Measurements from ENCODE around the gene HPS3. TPM values are rescaled to one million over a fixed set of nuclear protein-coding genes. Genes with fewer than 3 reads are reported as not detected.

HPS3 gene
- total RNA-seq, 1 experiment from 2014 or later = 14.1 TPM

Small RNA genes within 50 kb of the gene (small RNA-seq; reads per million reads assigned to genes)
- not detected for gene RF00019

Other genes starting within 250 kb of the HPS3 start
- 10.9 and 12.7 TPM in 2 replicates for gene GYG1, start 138.1 kb upstream of the HPS3 start, total RNA-seq (2014; rRNA removed; shearing (Covaris generic))
- gene HLTF, start 43.1 kb upstream of the HPS3 start, total RNA-seq (2014; rRNA removed; shearing (Covaris generic)) = not detected in 2 replicates
- gene CP, start 92.2 kb downstream of the HPS3 start, total RNA-seq (2014; rRNA removed; shearing (Covaris generic)) = 0.57 TPM in 1 of 2 replicates, not detected in the other
- 0.29 TPM in 1 of 2 replicates, not detected in the other for gene TM4SF18, start 204.0 kb downstream of the HPS3 start, total RNA-seq (2014; rRNA removed; shearing (Covaris generic))
- 348 and 369 TPM in 2 replicates for gene TM4SF1, start 248.0 kb downstream of the HPS3 start, total RNA-seq (2014; rRNA removed; shearing (Covaris generic))

Data from HT-29 (cell line).